Urinary bladder (tissue), 4 donors: Measurements from ENCODE around the gene CEP290. TPM values are rescaled to one million over a fixed set of nuclear protein-coding genes. Genes with fewer than 3 reads are reported as not detected.

Source experiments
- DNase-seq: peaks from one replicate; pipeline ENCODE4 v3.0.0-alpha.2; 2015; ENCODE audit errors: extremely low spot score
- H3K27ac ChIP-seq: one replicate; pipeline ENCODE4 v1.5.1; 2013; ENCODE audit warnings: low read depth, mild to moderate bottlenecking, moderate library complexity
- H3K36me3 ChIP-seq: one replicate; pipeline ENCODE4 v1.6.1; 2013; ENCODE audit warnings: mild to moderate bottlenecking, moderate library complexity; ENCODE audit not compliant: insufficient read depth
- H3K4me1 ChIP-seq: one replicate; pipeline ENCODE4 v1.6.1; 2013; ENCODE audit warnings: mild to moderate bottlenecking, moderate library complexity; ENCODE audit not compliant: insufficient read depth
- H3K4me3 ChIP-seq: one replicate; pipeline ENCODE4 v1.5.1; 2013; ENCODE audit warnings: low read depth, low read length
- WGBS: extraction: QIAGEN DNeasy Blood & Tissue Kit; methylation state at CpG from one replicate; pipeline ENCODE4 v1.1.7; 2013; 5-methylcytosine and 5-hydroxymethylcytosine counted together
- polyA plus RNA-seq: library from polyadenylated mRNA; stranded (reverse); fragments of 200-250 nt; gene quantifications from one replicate; pipeline ENCODE4 v1.2.3, GENCODE V29; 2013
- small RNA-seq: library from RNA; depleted of rRNA; stranded (forward); fragments of <200 nt; gene quantifications from one replicate; pipeline ENCODE3, GENCODE V24; 2014
- total RNA-seq: library from RNA; depleted of rRNA; stranded (reverse); fragments of >200 nt; gene quantifications from one replicate; pipeline ENCODE4 v1.2.3, GENCODE V29; 2014
- donor health status: healthy with polysubstance abuse.
- donor health status: healthy.

The CEP290 gene
- total and polyA plus RNA-seq, 2 donors, result 6.7 to 69.6 TPM

GRCh38 chr12:88006351-88006750 lies 135.5 kb downstream of the CEP290 start:
- DNase-seq, result no peak
- H3K27ac ChIP-seq, result no peak overlapping the region
- H3K4me3 ChIP-seq, result no peak overlapping the region
- no peaks in the 10 kb centered on the region for H3K4me1 ChIP-seq
- 86% methylated on average over 4 of the region's 4 CpGs for WGBS
- H3K36me3 ChIP-seq, result no peaks in the 10 kb centered on the region

- WGBS, result 84% methylated on average over 2 of the region's 2 CpGs
- DNase-seq, result no peak
- Histone ChIP-seq H3K4me3 (no peak overlapping the region), H3K27ac (no peak overlapping the region), H3K4me1 (no peaks in the 10 kb centered on the region), H3K36me3 (no peaks in the 10 kb centered on the region)
Observed at GRCh38 chr12:88001327-88001726, 140.6 kb downstream of the CEP290 start.

Small RNA genes lying within 50 kb of the gene (small RNA-seq; reads per million reads assigned to genes)
- not detected for gene RNA5SP364

Other genes starting within 250 kb of the CEP290 start
- 0.26 TPM for gene C12orf50, start 112.7 kb downstream of the CEP290 start, total RNA-seq
- gene C12orf50, start 112.7 kb downstream of the CEP290 start, polyA plus RNA-seq, result 0.06 TPM
- 82.5 TPM for gene TMTC3, start 219 bp upstream of the CEP290 start, total RNA-seq
- 7.7 TPM for gene TMTC3, start 219 bp upstream of the CEP290 start, polyA plus RNA-seq